ENCODE data around the gene SWSAP1. TPM values are rescaled to one million over a fixed set of nuclear protein-coding genes. Genes with fewer than 3 reads are reported as not detected.

The SWSAP1 gene
- total RNA-seq, 4 donors from 2014 or later, result 0.51 to 1.7 (median 1.2) TPM

DNA sequence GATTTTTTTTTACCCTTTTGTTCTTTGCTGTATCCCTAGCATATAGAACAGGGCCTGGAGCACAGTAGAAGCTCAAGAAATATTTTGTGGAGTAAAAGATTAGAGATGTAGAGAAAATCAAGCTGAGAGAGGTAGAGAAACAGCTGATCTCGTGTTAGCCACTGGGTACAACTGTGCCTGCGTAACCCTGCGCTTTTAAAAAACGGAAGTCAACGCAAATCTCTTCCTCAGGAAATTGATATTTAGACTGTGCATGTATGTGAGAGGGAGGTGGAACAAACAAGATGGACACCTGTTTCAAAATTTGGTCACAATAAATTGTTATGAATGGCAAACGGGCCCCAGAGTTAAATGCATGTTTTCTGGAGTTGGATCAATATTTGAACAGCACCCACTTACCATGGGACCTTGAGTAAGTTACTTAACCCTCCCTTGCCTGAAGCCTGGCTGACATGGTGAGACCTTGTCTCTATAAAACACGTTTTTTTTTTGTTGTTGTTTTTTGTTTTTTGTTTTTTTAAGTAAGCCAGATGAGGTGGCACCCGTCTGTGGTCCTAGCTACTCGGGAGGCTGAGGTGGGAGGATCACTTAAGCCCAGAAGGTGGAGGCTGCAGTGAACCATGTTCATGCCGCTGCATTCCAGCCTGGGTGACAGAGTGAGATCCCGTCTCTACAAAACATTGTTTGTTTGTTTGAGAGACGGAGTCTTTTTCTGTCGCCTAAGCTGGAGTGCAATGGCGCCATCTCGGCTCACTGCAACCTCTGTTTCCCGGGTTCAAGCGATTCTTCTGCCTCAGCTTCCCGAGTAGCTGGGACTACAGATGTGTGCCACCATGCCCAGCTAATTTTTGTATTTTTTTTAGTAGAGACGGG, 12.9 kb downstream of the SWSAP1 start:
- in situ Hi-C loops (cut with MboI; ENCODE audit: low sequenced_read_pairs in 4 of 4), result loop anchor here in 1 of 4 donors (25.0 kb wide), 1 partner anchor 200 kb away; the partner anchor contains the start of genes ACP5 and ZNF627

GRCh38 chr19:11390359-11390758, 15.9 kb downstream of the SWSAP1 start:
- DNase-seq (no peak), ATAC-seq (no peak)
- in situ Hi-C loops (cut with MboI; ENCODE audit: low sequenced_read_pairs in 4 of 4), result loop anchor here in 1 of 4 donors (25.0 kb wide), 1 partner anchor 197 kb away; the partner anchor contains the start of genes ACP5 and ZNF627
- Histone ChIP-seq H3K4me1 (no peaks in the 10 kb centered on the region), H3K27ac (no peak overlapping the region), H3K36me3 (no peaks in the 10 kb centered on the region), H3K9me3 (peaks cover 0 to 9% (median 0%) of the 10 kb centered on the region in 3 donors), H3K27me3 (peaks cover 0 to 2% (median 0%) of the 10 kb centered on the region in 3 donors), H3K4me3 (no peak overlapping the region)
- TF ChIP-seq, protein P1, sequence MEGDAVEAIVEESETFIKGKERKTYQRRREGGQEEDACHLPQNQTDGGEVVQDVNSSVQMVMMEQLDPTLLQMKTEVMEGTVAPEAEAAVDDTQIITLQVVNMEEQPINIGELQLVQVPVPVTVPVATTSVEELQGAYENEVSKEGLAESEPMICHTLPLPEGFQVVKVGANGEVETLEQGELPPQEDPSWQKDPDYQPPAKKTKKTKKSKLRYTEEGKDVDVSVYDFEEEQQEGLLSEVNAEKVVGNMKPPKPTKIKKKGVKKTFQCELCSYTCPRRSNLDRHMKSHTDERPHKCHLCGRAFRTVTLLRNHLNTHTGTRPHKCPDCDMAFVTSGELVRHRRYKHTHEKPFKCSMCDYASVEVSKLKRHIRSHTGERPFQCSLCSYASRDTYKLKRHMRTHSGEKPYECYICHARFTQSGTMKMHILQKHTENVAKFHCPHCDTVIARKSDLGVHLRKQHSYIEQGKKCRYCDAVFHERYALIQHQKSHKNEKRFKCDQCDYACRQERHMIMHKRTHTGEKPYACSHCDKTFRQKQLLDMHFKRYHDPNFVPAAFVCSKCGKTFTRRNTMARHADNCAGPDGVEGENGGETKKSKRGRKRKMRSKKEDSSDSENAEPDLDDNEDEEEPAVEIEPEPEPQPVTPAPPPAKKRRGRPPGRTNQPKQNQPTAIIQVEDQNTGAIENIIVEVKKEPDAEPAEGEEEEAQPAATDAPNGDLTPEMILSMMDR (IDR thresholded peaks at IDR 0.05 in 4 of 5, conservative IDR thresholded peaks at IDR 0.05 in 1 of 5), result no peak
- no peak for TF ChIP-seq POLR2A (IDR thresholded peaks at IDR 0.05)
- intact Hi-C loops (cut with DNase I; ENCODE audit: low total_unique reads), result no loop called here

More for the DNA sequence above, 12.9 kb downstream of the SWSAP1 start:
- TF ChIP-seq, protein P1 (IDR thresholded peaks at IDR 0.05 in 4 of 5, conservative IDR thresholded peaks at IDR 0.05 in 1 of 5), result no peak
- no peak for TF ChIP-seq POLR2A (IDR thresholded peaks at IDR 0.05)
- Histone ChIP-seq H3K4me1 (no peaks in the 10 kb centered on the region), H3K36me3 (no peaks in the 10 kb centered on the region), H3K9me3 (peaks cover 0 to 9% (median 0%) of the 10 kb centered on the region in 3 donors), H3K4me3 (no peak overlapping the region), H3K27me3 (peaks cover 17 to 20% (median 19%) of the 10 kb centered on the region in 3 donors), H3K27ac (no peak overlapping the region)
- ATAC-seq, result no peak
- intact Hi-C loops (cut with DNase I; ENCODE audit: low total_unique reads), result no loop called here
- DNase-seq, result no peak

DNA sequence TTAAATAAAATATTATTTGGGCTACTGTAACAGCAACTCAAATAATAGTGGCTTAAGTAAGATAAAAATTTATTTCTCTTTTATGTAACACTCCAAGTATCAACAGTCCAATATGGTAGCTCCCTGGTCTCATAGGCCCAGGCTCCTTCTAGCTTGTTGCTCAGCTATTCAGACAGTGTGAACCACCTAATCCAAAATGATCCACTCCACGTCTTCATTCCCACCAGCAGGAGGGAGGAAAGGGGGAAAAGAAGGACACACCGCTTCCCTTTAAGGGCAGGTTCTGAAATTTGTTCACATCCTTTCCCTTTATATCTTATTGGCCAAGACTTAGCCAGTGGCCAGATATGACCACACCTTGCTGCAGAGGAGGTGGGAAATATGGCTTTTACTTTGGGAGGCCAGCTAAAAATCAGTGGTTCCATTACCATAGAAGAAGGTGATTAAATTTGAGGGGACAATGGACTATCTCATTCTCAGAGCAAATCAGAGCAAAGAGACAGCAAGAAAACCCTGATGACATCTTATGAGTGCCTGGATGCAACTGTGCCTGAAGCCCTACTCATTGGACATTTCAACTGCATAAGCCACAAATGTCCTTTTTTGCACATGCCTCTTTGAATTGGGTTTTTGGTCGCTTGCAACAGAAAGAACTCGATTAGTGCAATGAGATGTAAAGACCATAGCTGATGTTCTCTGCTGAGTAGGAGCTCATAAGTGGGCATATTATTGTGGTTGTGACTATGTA, 16.6 kb downstream of the SWSAP1 start:
- H3K27me3 ChIP-seq, result peaks cover 0 to 2% (median 0%) of the 10 kb centered on the region in 3 donors
- TF ChIP-seq POLR2A (IDR thresholded peaks at IDR 0.05), result no peak
- TF ChIP-seq, protein P1 (IDR thresholded peaks at IDR 0.05 in 4 of 5, conservative IDR thresholded peaks at IDR 0.05 in 1 of 5), result no peak
- no peak overlapping the region for H3K4me3 ChIP-seq
- in situ Hi-C loops (cut with MboI; ENCODE audit: low sequenced_read_pairs in 4 of 4), result loop anchor here in 1 of 4 donors (25.0 kb wide), 1 partner anchor 196 kb away; the partner anchor contains the start of genes ACP5 and ZNF627
- H3K36me3 ChIP-seq, result no peaks in the 10 kb centered on the region
- H3K4me1 ChIP-seq, result no peaks in the 10 kb centered on the region
- no peak overlapping the region for H3K27ac ChIP-seq
- no peak for ATAC-seq
- DNase-seq, result no peak
- intact Hi-C loops (cut with DNase I; ENCODE audit: low total_unique reads), result no loop called here
- peaks cover 0 to 9% (median 0%) of the 10 kb centered on the region in 3 donors for H3K9me3 ChIP-seq

GRCh38 chr19:11397089-11397610, 22.7 kb downstream of the SWSAP1 start:
- Histone ChIP-seq H3K9me3 (no peaks in the 10 kb centered on the region), H3K27ac (no peak overlapping the region), H3K36me3 (no peaks in the 10 kb centered on the region), H3K27me3 (peaks cover 0 to 2% (median 0%) of the 10 kb centered on the region in 3 donors), H3K4me3 (no peak overlapping the region), H3K4me1 (no peaks in the 10 kb centered on the region)
- in situ Hi-C loops (cut with MboI; ENCODE audit: low sequenced_read_pairs in 4 of 4) (loop anchor here in 1 of 4 donors (25.0 kb wide), 1 partner anchor 190 kb away; the partner anchor contains the start of genes ACP5 and ZNF627), intact Hi-C loops (cut with DNase I; ENCODE audit: low total_unique reads) (no loop called here)
- TF ChIP-seq POLR2A (IDR thresholded peaks at IDR 0.05), result no peak
- TF ChIP-seq, protein P1 (IDR thresholded peaks at IDR 0.05 in 4 of 5, conservative IDR thresholded peaks at IDR 0.05 in 1 of 5), result no peak
- no peak for DNase-seq
- no peak for ATAC-seq

Data from gastrocnemius medialis (tissue), 4 donors.